Osteocyte (in vitro differentiated cells): ENCODE results near the gene GIMAP2. TPM values are rescaled to one million over a fixed set of nuclear protein-coding genes. Genes with fewer than 3 reads are reported as not detected.

Experiments used
- DNase-seq: peaks from one replicate; pipeline ENCODE4 v3.0.0; 2021; ENCODE audit warnings: mixed read lengths; ENCODE audit not compliant: unreplicated experiment; ENCODE audit errors: extremely low spot score
- H3K27ac Mint-ChIP-seq: one replicate; pipeline ENCODE4 v1.8.0; 2021; ENCODE audit warnings: mild to moderate bottlenecking, mixed read lengths; ENCODE audit not compliant: unreplicated experiment
- H3K27me3 Mint-ChIP-seq: one replicate; pipeline ENCODE4 v1.8.0; 2021; ENCODE audit warnings: mixed read lengths; ENCODE audit not compliant: unreplicated experiment
- H3K36me3 Mint-ChIP-seq: one replicate; pipeline ENCODE4 v1.8.0; 2021; ENCODE audit warnings: mixed read lengths; ENCODE audit not compliant: unreplicated experiment
- H3K4me1 Mint-ChIP-seq: one replicate; pipeline ENCODE4 v1.8.0; 2021; ENCODE audit warnings: mixed read lengths; ENCODE audit not compliant: unreplicated experiment
- H3K4me3 Mint-ChIP-seq: one replicate; pipeline ENCODE4 v1.8.0; 2021; ENCODE audit warnings: mild to moderate bottlenecking, moderate library complexity, mixed read lengths; ENCODE audit not compliant: unreplicated experiment
- H3K9me3 Mint-ChIP-seq: one replicate; pipeline ENCODE4 v1.8.0; 2021; ENCODE audit warnings: mixed read lengths; ENCODE audit not compliant: unreplicated experiment
- CTCF ChIP-seq: fragments of 200-600 bp; sonication (generic); IDR thresholded peaks from 2 replicates; pipeline ENCODE4 v1.5.0; 2021; ENCODE audit warnings: antibody characterized with exemption, mild to moderate bottlenecking, moderate library complexity
- total RNA-seq: library from RNA; stranded (reverse); gene quantifications from 2 replicates; pipeline ENCODE4 v1.2.1, GENCODE V29; 2021

Gene GIMAP2
- total RNA-seq, 1 donor from 2014 or later, result not detected

DNA sequence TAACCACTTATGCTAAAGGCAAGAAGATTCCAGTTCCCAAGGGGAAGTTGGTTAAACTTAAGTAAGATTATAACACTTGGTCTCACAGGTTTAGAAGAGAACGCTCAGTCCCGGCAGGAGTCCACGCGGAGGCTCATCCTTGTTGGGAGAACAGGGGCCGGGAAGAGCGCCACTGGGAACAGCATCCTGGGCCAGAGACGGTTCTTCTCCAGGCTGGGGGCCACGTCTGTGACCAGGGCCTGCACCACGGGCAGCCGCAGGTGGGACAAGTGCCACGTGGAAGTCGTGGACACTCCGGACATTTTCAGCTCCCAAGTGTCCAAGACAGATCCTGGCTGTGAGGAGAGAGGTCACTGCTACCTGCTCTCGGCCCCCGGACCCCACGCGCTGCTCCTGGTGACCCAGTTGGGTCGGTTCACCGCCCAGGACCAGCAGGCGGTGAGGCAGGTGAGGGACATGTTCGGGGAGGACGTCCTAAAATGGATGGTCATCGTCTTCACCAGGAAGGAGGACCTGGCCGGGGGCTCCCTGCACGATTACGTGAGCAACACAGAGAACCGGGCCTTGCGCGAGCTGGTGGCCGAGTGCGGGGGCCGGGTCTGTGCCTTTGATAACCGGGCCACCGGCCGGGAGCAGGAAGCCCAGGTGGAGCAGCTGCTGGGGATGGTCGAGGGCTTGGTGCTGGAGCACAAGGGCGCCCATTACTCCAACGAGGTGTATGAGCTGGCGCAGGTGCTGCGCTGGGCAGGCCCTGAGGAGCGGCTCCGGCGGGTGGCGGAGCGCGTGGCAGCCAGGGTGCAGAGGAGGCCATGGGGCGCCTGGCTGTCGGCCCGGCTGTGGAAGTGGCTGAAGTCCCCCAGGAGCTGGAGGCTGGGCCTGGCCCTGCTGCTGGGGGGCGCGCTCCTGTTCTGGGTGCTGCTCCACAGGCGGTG is 34.7 kb downstream of the GIMAP2 start:
- no peak for TF ChIP-seq CTCF
- no peaks in the 10 kb centered on the region for H3K27me3 Mint-ChIP-seq
- no peak for DNase-seq
- no peak overlapping the region for H3K27ac Mint-ChIP-seq
- H3K4me3 Mint-ChIP-seq, result no peak overlapping the region
- H3K9me3 Mint-ChIP-seq, result peaks cover 7% of the 10 kb centered on the region
- no peaks in the 10 kb centered on the region for H3K4me1 Mint-ChIP-seq
- no peaks in the 10 kb centered on the region for H3K36me3 Mint-ChIP-seq

DNA sequence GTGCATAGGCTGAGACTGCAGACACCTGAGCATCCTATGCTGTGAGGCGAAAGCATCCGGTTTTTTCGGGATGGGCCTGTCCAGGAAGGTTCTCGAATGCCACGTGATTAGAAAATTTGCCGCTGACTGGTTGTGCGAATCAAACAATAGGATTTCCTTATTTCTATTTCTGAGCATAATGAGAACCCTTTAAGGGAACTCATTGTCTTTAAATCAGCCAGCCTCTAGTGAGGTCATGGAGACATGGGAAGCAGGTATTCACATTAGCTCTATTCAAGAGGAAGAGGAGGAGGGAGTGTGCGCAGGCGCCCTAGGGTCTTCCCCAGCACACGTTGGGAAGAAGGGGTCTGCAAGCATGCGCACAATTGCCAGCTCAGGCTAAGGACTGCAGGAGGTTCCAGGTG is 36.5 kb downstream of the GIMAP2 start:
- no peaks in the 10 kb centered on the region for H3K4me1 Mint-ChIP-seq
- no peaks in the 10 kb centered on the region for H3K27me3 Mint-ChIP-seq
- H3K9me3 Mint-ChIP-seq, result peaks cover 3% of the 10 kb centered on the region
- no peaks in the 10 kb centered on the region for H3K36me3 Mint-ChIP-seq
- no peak for DNase-seq
- no peak overlapping the region for H3K4me3 Mint-ChIP-seq
- H3K27ac Mint-ChIP-seq, result no peak overlapping the region
- TF ChIP-seq CTCF, result no peak

DNA sequence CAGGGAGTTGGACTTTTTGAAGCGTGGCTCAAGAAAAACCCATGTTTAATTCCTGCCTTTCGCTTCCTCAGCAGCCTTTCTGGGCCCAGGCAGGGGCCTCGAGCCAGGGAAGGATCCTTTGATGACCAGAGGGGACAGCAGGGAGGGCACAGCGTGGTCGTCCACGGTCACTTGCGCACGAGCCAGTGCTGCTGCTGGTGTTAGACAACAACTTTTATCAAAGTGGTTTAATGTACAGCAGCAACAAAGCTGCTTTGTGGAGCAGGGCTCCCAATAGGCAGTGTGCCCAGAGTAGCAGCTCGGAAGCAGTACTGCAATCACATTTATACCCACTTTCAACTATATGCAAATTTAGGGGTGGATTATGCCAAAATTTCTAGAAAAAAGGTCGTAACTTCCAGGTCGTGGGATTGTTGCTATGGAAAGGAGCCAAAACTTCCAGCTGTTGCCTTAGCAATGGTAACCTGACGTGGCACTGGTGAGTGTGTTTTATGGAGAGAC is 37.0 kb downstream of the GIMAP2 start:
- TF ChIP-seq CTCF, result no peak
- H3K9me3 Mint-ChIP-seq, result peaks cover 2% of the 10 kb centered on the region
- no peaks in the 10 kb centered on the region for H3K27me3 Mint-ChIP-seq
- H3K4me3 Mint-ChIP-seq, result no peak overlapping the region
- no peaks in the 10 kb centered on the region for H3K4me1 Mint-ChIP-seq
- H3K27ac Mint-ChIP-seq, result no peak overlapping the region
- no peak for DNase-seq
- no peaks in the 10 kb centered on the region for H3K36me3 Mint-ChIP-seq

- H3K27me3 Mint-ChIP-seq, result no peaks in the 10 kb centered on the region
- H3K9me3 Mint-ChIP-seq, result peaks cover 10% of the 10 kb centered on the region
- no peaks in the 10 kb centered on the region for H3K4me1 Mint-ChIP-seq
Measured at GRCh38 chr7:150723467-150723866, 38.0 kb downstream of the GIMAP2 start.

More at GRCh38 chr7:150723467-150723866, 38.0 kb downstream of the GIMAP2 start:
- no peak for TF ChIP-seq CTCF
- DNase-seq, result no peak
- H3K27ac Mint-ChIP-seq, result no peak overlapping the region
- no peak overlapping the region for H3K4me3 Mint-ChIP-seq
- H3K36me3 Mint-ChIP-seq, result no peaks in the 10 kb centered on the region
